H9 (cell line): ENCODE measurements around the gene TMEM115. TPM values are rescaled to one million over a fixed set of nuclear protein-coding genes. Genes with fewer than 3 reads are reported as not detected.

Experiments
- DNase-seq: peaks from one replicate; pipeline ENCODE4 v3.0.0-alpha.2; 2017
- H2AFZ ChIP-seq: one replicate; pipeline ENCODE4 v1.6.1; 2013; ENCODE audit warnings: mild to moderate bottlenecking, low read length, control low read depth, moderate library complexity
- H2AK5ac ChIP-seq: 2 replicates; pipeline ENCODE4 v1.6.1; 2013; ENCODE audit warnings: low read length, control low read depth, mixed read lengths; ENCODE audit not compliant: insufficient read length
- H2BK120ac ChIP-seq: one replicate; pipeline ENCODE4 v1.6.1; 2013; ENCODE audit warnings: low read depth, mild to moderate bottlenecking, low read length, control low read depth, inconsistent platforms; ENCODE audit not compliant: poor library complexity, severe bottlenecking
- H2BK12ac ChIP-seq: 2 replicates; pipeline ENCODE4 v1.6.1; 2013; ENCODE audit warnings: low read length, control low read depth, mixed read lengths, low read depth; ENCODE audit not compliant: insufficient read length
- H2BK15ac ChIP-seq: 2 replicates; pipeline ENCODE4 v1.6.1; 2013; ENCODE audit warnings: low read depth, low read length, control low read depth
- H2BK20ac ChIP-seq: one replicate; pipeline ENCODE4 v1.6.1; 2013; ENCODE audit warnings: low read depth, mild to moderate bottlenecking, low read length, control low read depth, inconsistent platforms; ENCODE audit not compliant: poor library complexity, severe bottlenecking
- H2BK5ac ChIP-seq: 2 replicates; pipeline ENCODE4 v1.6.1; 2013; ENCODE audit warnings: low read length, control low read depth, mixed read lengths; ENCODE audit not compliant: insufficient read length
- H3K14ac ChIP-seq: 2 replicates; pipeline ENCODE4 v1.6.1; 2013; ENCODE audit warnings: low read length, control low read depth; ENCODE audit not compliant: insufficient read depth
- H3K18ac ChIP-seq: 2 replicates; pipeline ENCODE4 v1.6.1; 2013; ENCODE audit warnings: low read depth, mild to moderate bottlenecking, mixed read lengths, low read length, control low read depth; ENCODE audit not compliant: insufficient read length
- H3K23ac ChIP-seq: 2 replicates; pipeline ENCODE4 v1.6.1; 2013; ENCODE audit warnings: low read length, control low read depth, mixed read lengths, low read depth; ENCODE audit not compliant: insufficient read length
- H3K23me2 ChIP-seq: 2 replicates; pipeline ENCODE4 v1.6.1; 2013; ENCODE audit warnings: low read depth, mild to moderate bottlenecking, mixed read lengths, low read length, control low read depth; ENCODE audit not compliant: insufficient read length, poor library complexity, severe bottlenecking
- H3K27ac ChIP-seq: 2 replicates; pipeline ENCODE4 v1.5.1; 2013; ENCODE audit warnings: low read length, control low read depth, mixed read lengths, low read depth; ENCODE audit not compliant: insufficient read length
- H3K27me3 ChIP-seq: 2 replicates; pipeline ENCODE4 v1.6.1; 2013; ENCODE audit warnings: low read length, control low read depth, inconsistent platforms; ENCODE audit not compliant: insufficient read depth
- H3K4ac ChIP-seq: 2 replicates; pipeline ENCODE4 v1.6.1; 2013; ENCODE audit warnings: low read depth, mild to moderate bottlenecking, control low read depth, inconsistent platforms, low read length, moderate library complexity
- H3K4me1 ChIP-seq: 2 replicates; pipeline ENCODE4 v1.6.1; 2013; ENCODE audit warnings: low read length, control low read depth, inconsistent platforms; ENCODE audit not compliant: insufficient read depth
- H3K4me2 ChIP-seq: 2 replicates; pipeline ENCODE4 v1.6.1; 2013; ENCODE audit warnings: low read length, control low read depth, mixed read lengths; ENCODE audit not compliant: insufficient read length, insufficient read depth
- H3K56ac ChIP-seq: 2 replicates; pipeline ENCODE4 v1.6.1; 2013; ENCODE audit warnings: low read depth, mild to moderate bottlenecking, mixed read lengths, low read length, control low read depth; ENCODE audit not compliant: insufficient read length
- H3K79me1 ChIP-seq: 2 replicates; pipeline ENCODE4 v1.6.1; 2013; ENCODE audit warnings: low read depth, mild to moderate bottlenecking, moderate library complexity, low read length, control low read depth, inconsistent platforms; ENCODE audit not compliant: insufficient read depth, poor library complexity, severe bottlenecking
- H3K79me2 ChIP-seq: 2 replicates; pipeline ENCODE4 v1.6.1; 2013; ENCODE audit warnings: low read length, control low read depth, inconsistent platforms; ENCODE audit not compliant: insufficient read depth
- H3K9ac ChIP-seq: 2 replicates; pipeline ENCODE4 v1.6.1; 2013; ENCODE audit warnings: low read length, control low read depth, mixed read lengths; ENCODE audit not compliant: insufficient read length; ENCODE audit errors: extremely low read depth
- H3K9me3 ChIP-seq: one replicate; pipeline ENCODE4 v1.6.1; 2013; ENCODE audit warnings: low read depth, low read length, inconsistent platforms; ENCODE audit not compliant: control insufficient read depth
- H3T11ph ChIP-seq: one replicate; pipeline ENCODE4 v1.6.1; 2013; ENCODE audit warnings: mild to moderate bottlenecking, low read length, control low read depth, inconsistent platforms
- H4K20me1 ChIP-seq: one replicate; pipeline ENCODE4 v1.6.1; 2013; ENCODE audit not compliant: control insufficient read depth, insufficient read length, insufficient read depth
- H4K5ac ChIP-seq: 2 replicates; pipeline ENCODE4 v1.6.1; 2013; ENCODE audit warnings: low read depth, mild to moderate bottlenecking, mixed read lengths, low read length, control low read depth; ENCODE audit not compliant: insufficient read length
- H4K8ac ChIP-seq: replicated peaks from 2 replicates; pipeline ENCODE4 v1.6.1; 2013; ENCODE audit warnings: low read length, control low read depth, mixed read lengths, low read depth; ENCODE audit not compliant: insufficient read length
- H4K91ac ChIP-seq: 2 replicates; pipeline ENCODE4 v1.6.1; 2013; ENCODE audit warnings: low read depth, mild to moderate bottlenecking, moderate library complexity, mixed read lengths, low read length, control low read depth; ENCODE audit not compliant: insufficient read length
- H3K27ac Mint-ChIP-seq, 3 experiments: 2 replicates in 2 of 3; 3 replicates in 1 of 3; pipeline ENCODE4 v1.8.0; 2020 to 2021; ENCODE audit warnings: mixed read lengths in 3 of 3, mild to moderate bottlenecking in 1 of 3, moderate library complexity in 1 of 3
- H3K27me3 Mint-ChIP-seq: 2 replicates; pipeline ENCODE4 v1.8.0; 2021; ENCODE audit warnings: low read depth, mild to moderate bottlenecking, moderate library complexity, mixed read lengths
- H3K36me3 Mint-ChIP-seq, 3 experiments: 2 replicates in 2 of 3; 3 replicates in 1 of 3; pipeline ENCODE4 v1.8.0; 2020 to 2021; ENCODE audit warnings: low read depth in 3 of 3, mixed read lengths in 3 of 3; ENCODE audit not compliant: insufficient read depth in 1 of 3
- H3K4me1 Mint-ChIP-seq, 2 experiments: 2 replicates each; pipeline ENCODE4 v1.8.0; 2020; ENCODE audit warnings: mixed read lengths in 2 of 2
- H3K4me3 Mint-ChIP-seq, 2 experiments: 2 replicates in 1 of 2; 3 replicates in 1 of 2; pipeline ENCODE4 v1.8.0; 2020 to 2021; ENCODE audit warnings: mild to moderate bottlenecking in 2 of 2, mixed read lengths in 2 of 2, moderate library complexity in 1 of 2
- H3K9me3 Mint-ChIP-seq, 2 experiments: 2 replicates in 1 of 2; 3 replicates in 1 of 2; pipeline ENCODE4 v1.8.0; 2020; ENCODE audit warnings: mild to moderate bottlenecking in 2 of 2, mixed read lengths in 2 of 2, moderate library complexity in 1 of 2
- CTCF ChIP-seq: fragments of 200-600 bp; sonication (generic); conservative IDR thresholded peaks from 3 replicates; pipeline ENCODE4 v1.8.0; 2021; ENCODE audit warnings: antibody characterized with exemption, mild to moderate bottlenecking
- WGBS: extraction: QIAGEN DNeasy Blood & Tissue Kit; methylation state at CpG from one replicate; pipeline ENCODE4 v1.1.7; 2013; ENCODE audit warnings: missing lambda C conversion rate, low lambda C conversion rate, mixed read lengths; ENCODE audit not compliant: insufficient read length; ENCODE audit errors: extremely low coverage; 5-methylcytosine and 5-hydroxymethylcytosine counted together
- total RNA-seq: library from RNA; stranded (reverse); gene quantifications from 2 replicates; pipeline ENCODE4 v1.2.1, GENCODE V29; 2021

TMEM115 gene
- total RNA-seq, 1 experiment from 2014 or later = 32.3 TPM

GRCh38 chr3:50383750-50384149 is 24.4 kb upstream of the TMEM115 start:
- Histone ChIP-seq H4K20me1 (peaks cover 2% of the 10 kb centered on the region), H3K79me2 (no peaks in the 10 kb centered on the region), H2BK20ac (no peak overlapping the region), H3K23me2 (no peaks in the 10 kb centered on the region), H2BK15ac (no peak overlapping the region), H3K56ac (no peak overlapping the region), H4K5ac (no peak overlapping the region), H3K27me3 (no peaks in the 10 kb centered on the region), H3K14ac (no peak overlapping the region), H3K18ac (no peak overlapping the region), H3K9ac (no peak overlapping the region), H2BK5ac (no peak overlapping the region), H3T11ph (no peak overlapping the region), H2BK12ac (no peak overlapping the region), H2AFZ (no peak overlapping the region), H2AK5ac (no peak overlapping the region), H3K4me2 (no peak overlapping the region), H3K4me1 (no peaks in the 10 kb centered on the region), H3K79me1 (no peaks in the 10 kb centered on the region), H3K23ac (no peak overlapping the region), H3K4ac (no peak overlapping the region), H4K91ac (no peak overlapping the region), H3K9me3 (no peaks in the 10 kb centered on the region), H4K8ac (no peak overlapping the region), H3K27ac (no peak overlapping the region), H2BK120ac (no peak overlapping the region)
- Mint-ChIP-seq H3K27me3 (peaks cover 3% of the 10 kb centered on the region; the same call in 1 of the 2 replicates), H3K4me3 (no peak overlapping the region; a peak in 1 of 5 replicates), H3K36me3 (no peaks in the 10 kb centered on the region), H3K9me3 (no peaks in the 10 kb centered on the region), H3K4me1 (peaks cover 0 to 12% of the 10 kb centered on the region in 2 experiments; a peak in 2 of 4 replicates), H3K27ac (no peak overlapping the region)
- no peak for DNase-seq
- WGBS = no CpG with 5 or more reads among the region's 6 CpGs
- no peak for TF ChIP-seq CTCF
